ENCODE data around the gene CYBC1.

CYBC1 gene

GRCh38 chr17:82444284-82444893 is 6.2 kb downstream of the CYBC1 start:
- no peak for DNase-seq (ENCODE audit: insufficient read length)
- TF ChIP-seq POLR2A (IDR thresholded peaks at IDR 0.05; ENCODE audit: low read depth, low read length) (no peak), POLR2AphosphoS5 (IDR thresholded peaks at IDR 0.05; ENCODE audit: low read depth, low read length) (0 out of 2 replicates have a peak, but pooled peaks have one; percentile 23)
- FAIRE-seq = no peak

- TF ChIP-seq POLR2A (IDR thresholded peaks at IDR 0.05; ENCODE audit: low read depth, low read length) (no peak), POLR2AphosphoS5 (IDR thresholded peaks at IDR 0.05; ENCODE audit: low read depth, low read length) (peak; percentile 36; the same call in 1 of the 2 replicates)
- no peak for FAIRE-seq
- no peak for DNase-seq (ENCODE audit: insufficient read length)
These were observed 6.9 kb downstream of the CYBC1 start for GRCh38 chr17:82443465-82444283.

GRCh38 chr17:82442643-82443464 is 7.7 kb downstream of the CYBC1 start:
- TF ChIP-seq TAF1 (IDR thresholded peaks at IDR 0.05; ENCODE audit: borderline replicate concordance, low read depth, low read length) (no peak), POLR2A (IDR thresholded peaks at IDR 0.05; ENCODE audit: low read depth, low read length) (no peak), POLR2AphosphoS5 (IDR thresholded peaks at IDR 0.05; ENCODE audit: low read depth, low read length) (no peak)
- DNase-seq (ENCODE audit: insufficient read length) (no peak), FAIRE-seq (no peak)

- TF ChIP-seq POLR2A (IDR thresholded peaks at IDR 0.05; ENCODE audit: low read depth, low read length) (peak; percentile 61), TAF1 (IDR thresholded peaks at IDR 0.05; ENCODE audit: borderline replicate concordance, low read depth, low read length) (no peak)
- DNase-seq (ENCODE audit: insufficient read length) (no peak), FAIRE-seq (no peak)
These were observed 8.7 kb downstream of the CYBC1 start for GRCh38 chr17:82441691-82442487.

GRCh38 chr17:82440991-82441627 is 9.4 kb downstream of the CYBC1 start:
- no peak for FAIRE-seq
- no peak for DNase-seq (ENCODE audit: insufficient read length)
- TF ChIP-seq TAF1 (IDR thresholded peaks at IDR 0.05; ENCODE audit: borderline replicate concordance, low read depth, low read length) (no peak), POLR2A (IDR thresholded peaks at IDR 0.05; ENCODE audit: low read depth, low read length) (no peak; the same call in 1 of the 2 replicates), POLR2AphosphoS5 (IDR thresholded peaks at IDR 0.05; ENCODE audit: low read depth, low read length) (no peak)

GRCh38 chr17:82440469-82440981 is 10.0 kb downstream of the CYBC1 start:
- DNase-seq (ENCODE audit: insufficient read length) (no peak), FAIRE-seq (no peak)
- TF ChIP-seq TAF1 (IDR thresholded peaks at IDR 0.05; ENCODE audit: borderline replicate concordance, low read depth, low read length) (no peak), POLR2AphosphoS5 (IDR thresholded peaks at IDR 0.05; ENCODE audit: low read depth, low read length) (no peak), POLR2A (IDR thresholded peaks at IDR 0.05; ENCODE audit: low read depth, low read length) (no peak)

- no peak for FAIRE-seq
- TF ChIP-seq POLR2A (IDR thresholded peaks at IDR 0.05; ENCODE audit: low read depth, low read length) (no peak), POLR2AphosphoS5 (IDR thresholded peaks at IDR 0.05; ENCODE audit: low read depth, low read length) (no peak; the same call in 1 of the 2 replicates), TAF1 (IDR thresholded peaks at IDR 0.05; ENCODE audit: borderline replicate concordance, low read depth, low read length) (no peak)
- no peak for DNase-seq (ENCODE audit: insufficient read length)
These were observed 10.7 kb downstream of the CYBC1 start for GRCh38 chr17:82439829-82440365.

GRCh38 chr17:82439194-82439828 is 11.2 kb downstream of the CYBC1 start:
- FAIRE-seq (no peak), DNase-seq (ENCODE audit: insufficient read length) (no peak)
- no peak for TF ChIP-seq TAF1 (IDR thresholded peaks at IDR 0.05; ENCODE audit: borderline replicate concordance, low read depth, low read length)
- TF ChIP-seq POLR2AphosphoS5 (IDR thresholded peaks at IDR 0.05; ENCODE audit: low read depth, low read length) = no peak
- TF ChIP-seq POLR2A (IDR thresholded peaks at IDR 0.05; ENCODE audit: low read depth, low read length) = no peak

- FAIRE-seq (no peak), DNase-seq (ENCODE audit: insufficient read length) (no peak)
- TF ChIP-seq POLR2AphosphoS5 (IDR thresholded peaks at IDR 0.05; ENCODE audit: low read depth, low read length) (no peak), POLR2A (IDR thresholded peaks at IDR 0.05; ENCODE audit: low read depth, low read length) (no peak), TAF1 (IDR thresholded peaks at IDR 0.05; ENCODE audit: borderline replicate concordance, low read depth, low read length) (no peak)
These were observed 12.0 kb downstream of the CYBC1 start for GRCh38 chr17:82438401-82439193.

Data from GM12892 (cell line).